Endothelial cell of umbilical vein (primary cell): Measurements from ENCODE around the gene OVCH1.
"Not testable (repeated sequence)": the region's sequence is repeated elsewhere in the genome, so short reads cannot be mapped to it uniquely, and the experiment has no call there.

Experiments
- CTCF ChIP-seq, 2 donors: IDR thresholded peaks; 1 replicate in 1 of 2; 2 replicates in 1 of 2; pipeline ENCODE4 v1.5.1; 2011; ENCODE audit warnings: low read length in 2 of 2, mild to moderate bottlenecking in 2 of 2, moderate library complexity in 2 of 2, control low read depth in 1 of 2, inconsistent platforms in 1 of 2, low read depth in 1 of 2; ENCODE audit not compliant: insufficient read depth in 1 of 2; ENCODE audit errors: extremely low read depth in 1 of 2
- MAX ChIP-seq: IDR thresholded peaks from 2 replicates; pipeline ENCODE4 v1.6.1; 2011; ENCODE audit not compliant: insufficient read depth, insufficient read length
- POLR2A ChIP-seq: IDR thresholded peaks from 2 replicates; pipeline ENCODE4 v1.6.1; 2012; ENCODE audit warnings: low read depth, mild to moderate bottlenecking, control low read depth, low read length

- TF ChIP-seq CTCF (IDR thresholded peaks at IDR 0.05; ENCODE audit: extremely low read depth in 1 of 2, insufficient read depth in 1 of 2, low read depth in 1 of 2, low read length in 2 of 2); POLR2A; MAX: not testable (repeated sequence)
These were observed 107.1 kb downstream of the OVCH1 start for GRCh38 chr12:29390419-29390818.
